H9 (cell line): ENCODE measurements around the gene SOCS6. TPM values are rescaled to one million over a fixed set of nuclear protein-coding genes. Genes with fewer than 3 reads are reported as not detected.

ENCODE experiments used
- DNase-seq: peaks from one replicate; pipeline ENCODE4 v3.0.0-alpha.2; 2017
- H2AFZ ChIP-seq: one replicate; pipeline ENCODE4 v1.6.1; 2013; ENCODE audit warnings: mild to moderate bottlenecking, low read length, control low read depth, moderate library complexity
- H2AK5ac ChIP-seq: 2 replicates; pipeline ENCODE4 v1.6.1; 2013; ENCODE audit warnings: low read length, control low read depth, mixed read lengths; ENCODE audit not compliant: insufficient read length
- H2BK120ac ChIP-seq: one replicate; pipeline ENCODE4 v1.6.1; 2013; ENCODE audit warnings: low read depth, mild to moderate bottlenecking, low read length, control low read depth, inconsistent platforms; ENCODE audit not compliant: poor library complexity, severe bottlenecking
- H2BK12ac ChIP-seq: 2 replicates; pipeline ENCODE4 v1.6.1; 2013; ENCODE audit warnings: low read length, control low read depth, mixed read lengths, low read depth; ENCODE audit not compliant: insufficient read length
- H2BK15ac ChIP-seq: 2 replicates; pipeline ENCODE4 v1.6.1; 2013; ENCODE audit warnings: low read depth, low read length, control low read depth
- H2BK20ac ChIP-seq: one replicate; pipeline ENCODE4 v1.6.1; 2013; ENCODE audit warnings: low read depth, mild to moderate bottlenecking, low read length, control low read depth, inconsistent platforms; ENCODE audit not compliant: poor library complexity, severe bottlenecking
- H2BK5ac ChIP-seq: 2 replicates; pipeline ENCODE4 v1.6.1; 2013; ENCODE audit warnings: low read length, control low read depth, mixed read lengths; ENCODE audit not compliant: insufficient read length
- H3K14ac ChIP-seq: 2 replicates; pipeline ENCODE4 v1.6.1; 2013; ENCODE audit warnings: low read length, control low read depth; ENCODE audit not compliant: insufficient read depth
- H3K18ac ChIP-seq: 2 replicates; pipeline ENCODE4 v1.6.1; 2013; ENCODE audit warnings: low read depth, mild to moderate bottlenecking, mixed read lengths, low read length, control low read depth; ENCODE audit not compliant: insufficient read length
- H3K23ac ChIP-seq: 2 replicates; pipeline ENCODE4 v1.6.1; 2013; ENCODE audit warnings: low read length, control low read depth, mixed read lengths, low read depth; ENCODE audit not compliant: insufficient read length
- H3K23me2 ChIP-seq: 2 replicates; pipeline ENCODE4 v1.6.1; 2013; ENCODE audit warnings: low read depth, mild to moderate bottlenecking, mixed read lengths, low read length, control low read depth; ENCODE audit not compliant: insufficient read length, poor library complexity, severe bottlenecking
- H3K27ac ChIP-seq: 2 replicates; pipeline ENCODE4 v1.5.1; 2013; ENCODE audit warnings: low read length, control low read depth, mixed read lengths, low read depth; ENCODE audit not compliant: insufficient read length
- H3K27me3 ChIP-seq: 2 replicates; pipeline ENCODE4 v1.6.1; 2013; ENCODE audit warnings: low read length, control low read depth, inconsistent platforms; ENCODE audit not compliant: insufficient read depth
- H3K4ac ChIP-seq: 2 replicates; pipeline ENCODE4 v1.6.1; 2013; ENCODE audit warnings: low read depth, mild to moderate bottlenecking, control low read depth, inconsistent platforms, low read length, moderate library complexity
- H3K4me1 ChIP-seq: 2 replicates; pipeline ENCODE4 v1.6.1; 2013; ENCODE audit warnings: low read length, control low read depth, inconsistent platforms; ENCODE audit not compliant: insufficient read depth
- H3K4me2 ChIP-seq: 2 replicates; pipeline ENCODE4 v1.6.1; 2013; ENCODE audit warnings: low read length, control low read depth, mixed read lengths; ENCODE audit not compliant: insufficient read length, insufficient read depth
- H3K56ac ChIP-seq: 2 replicates; pipeline ENCODE4 v1.6.1; 2013; ENCODE audit warnings: low read depth, mild to moderate bottlenecking, mixed read lengths, low read length, control low read depth; ENCODE audit not compliant: insufficient read length
- H3K79me1 ChIP-seq: 2 replicates; pipeline ENCODE4 v1.6.1; 2013; ENCODE audit warnings: low read depth, mild to moderate bottlenecking, moderate library complexity, low read length, control low read depth, inconsistent platforms; ENCODE audit not compliant: insufficient read depth, poor library complexity, severe bottlenecking
- H3K79me2 ChIP-seq: 2 replicates; pipeline ENCODE4 v1.6.1; 2013; ENCODE audit warnings: low read length, control low read depth, inconsistent platforms; ENCODE audit not compliant: insufficient read depth
- H3K9ac ChIP-seq: 2 replicates; pipeline ENCODE4 v1.6.1; 2013; ENCODE audit warnings: low read length, control low read depth, mixed read lengths; ENCODE audit not compliant: insufficient read length; ENCODE audit errors: extremely low read depth
- H3K9me3 ChIP-seq: one replicate; pipeline ENCODE4 v1.6.1; 2013; ENCODE audit warnings: low read depth, low read length, inconsistent platforms; ENCODE audit not compliant: control insufficient read depth
- H3T11ph ChIP-seq: one replicate; pipeline ENCODE4 v1.6.1; 2013; ENCODE audit warnings: mild to moderate bottlenecking, low read length, control low read depth, inconsistent platforms
- H4K20me1 ChIP-seq: one replicate; pipeline ENCODE4 v1.6.1; 2013; ENCODE audit not compliant: control insufficient read depth, insufficient read length, insufficient read depth
- H4K5ac ChIP-seq: 2 replicates; pipeline ENCODE4 v1.6.1; 2013; ENCODE audit warnings: low read depth, mild to moderate bottlenecking, mixed read lengths, low read length, control low read depth; ENCODE audit not compliant: insufficient read length
- H4K8ac ChIP-seq: replicated peaks from 2 replicates; pipeline ENCODE4 v1.6.1; 2013; ENCODE audit warnings: low read length, control low read depth, mixed read lengths, low read depth; ENCODE audit not compliant: insufficient read length
- H4K91ac ChIP-seq: 2 replicates; pipeline ENCODE4 v1.6.1; 2013; ENCODE audit warnings: low read depth, mild to moderate bottlenecking, moderate library complexity, mixed read lengths, low read length, control low read depth; ENCODE audit not compliant: insufficient read length
- H3K27ac Mint-ChIP-seq, 3 experiments: 2 replicates in 2 of 3; 3 replicates in 1 of 3; pipeline ENCODE4 v1.8.0; 2020 to 2021; ENCODE audit warnings: mixed read lengths in 3 of 3, mild to moderate bottlenecking in 1 of 3, moderate library complexity in 1 of 3
- H3K27me3 Mint-ChIP-seq: 2 replicates; pipeline ENCODE4 v1.8.0; 2021; ENCODE audit warnings: low read depth, mild to moderate bottlenecking, moderate library complexity, mixed read lengths
- H3K36me3 Mint-ChIP-seq, 3 experiments: 2 replicates in 2 of 3; 3 replicates in 1 of 3; pipeline ENCODE4 v1.8.0; 2020 to 2021; ENCODE audit warnings: low read depth in 3 of 3, mixed read lengths in 3 of 3; ENCODE audit not compliant: insufficient read depth in 1 of 3
- H3K4me1 Mint-ChIP-seq, 2 experiments: 2 replicates each; pipeline ENCODE4 v1.8.0; 2020; ENCODE audit warnings: mixed read lengths in 2 of 2
- H3K4me3 Mint-ChIP-seq, 2 experiments: 2 replicates in 1 of 2; 3 replicates in 1 of 2; pipeline ENCODE4 v1.8.0; 2020 to 2021; ENCODE audit warnings: mild to moderate bottlenecking in 2 of 2, mixed read lengths in 2 of 2, moderate library complexity in 1 of 2
- H3K9me3 Mint-ChIP-seq, 2 experiments: 2 replicates in 1 of 2; 3 replicates in 1 of 2; pipeline ENCODE4 v1.8.0; 2020; ENCODE audit warnings: mild to moderate bottlenecking in 2 of 2, mixed read lengths in 2 of 2, moderate library complexity in 1 of 2
- WGBS: extraction: QIAGEN DNeasy Blood & Tissue Kit; methylation state at CpG from one replicate; pipeline ENCODE4 v1.1.7; 2013; ENCODE audit warnings: missing lambda C conversion rate, low lambda C conversion rate, mixed read lengths; ENCODE audit not compliant: insufficient read length; ENCODE audit errors: extremely low coverage; 5-methylcytosine and 5-hydroxymethylcytosine counted together
- total RNA-seq: library from RNA; stranded (reverse); gene quantifications from 2 replicates; pipeline ENCODE4 v1.2.1, GENCODE V29; 2021
- TF ChIP-seq, protein P1 (sequence below): fragments of 200-600 bp; sonication (generic); conservative IDR thresholded peaks from 3 replicates; pipeline ENCODE4 v1.8.0; 2021; ENCODE audit warnings: antibody characterized with exemption, mild to moderate bottlenecking

SOCS6 gene
- total RNA-seq, 1 experiment from 2014 or later = 24.5 TPM

DNA sequence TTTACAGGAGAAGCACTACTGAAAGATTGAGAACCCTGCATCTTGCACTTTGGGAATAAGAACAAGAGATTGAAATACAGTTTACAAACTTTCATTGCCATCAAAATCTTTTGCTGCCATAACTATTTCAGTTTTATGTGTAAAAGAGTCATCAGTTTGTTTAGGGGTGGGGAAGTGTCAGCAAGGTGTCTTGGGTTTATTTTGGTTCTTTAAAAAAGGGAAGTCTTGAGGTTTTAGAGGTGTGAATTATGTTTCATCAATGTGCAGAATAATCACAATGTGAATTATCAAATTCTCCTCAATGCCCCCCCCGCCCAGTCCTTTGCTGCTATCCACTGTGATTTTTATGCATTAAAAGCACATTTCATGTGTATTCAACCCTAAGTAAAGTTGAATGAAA is 37.4 kb downstream of the SOCS6 start:
- DNase-seq = no peak
- no peaks in the 10 kb centered on the region for H3K9me3 Mint-ChIP-seq
- H2BK12ac ChIP-seq = no peak overlapping the region
- H4K8ac ChIP-seq = no peak overlapping the region
- H2AK5ac ChIP-seq = no peak overlapping the region
- H4K5ac ChIP-seq = no peak overlapping the region
- no peak overlapping the region for H2BK20ac ChIP-seq
- H3K56ac ChIP-seq = no peak overlapping the region
- H3K27ac Mint-ChIP-seq = no peak overlapping the region
- no peaks in the 10 kb centered on the region for H3K23me2 ChIP-seq
- no peaks in the 10 kb centered on the region for H3K79me1 ChIP-seq
- no peak overlapping the region for H3T11ph ChIP-seq
- H3K23ac ChIP-seq = no peak overlapping the region
- no peak overlapping the region for H3K27ac ChIP-seq
- no peak overlapping the region for H2BK120ac ChIP-seq
- peaks cover 12 to 17% of the 10 kb centered on the region in 2 experiments for H3K4me1 Mint-ChIP-seq
- H3K4me3 Mint-ChIP-seq = no peak overlapping the region
- no peak overlapping the region for H3K4ac ChIP-seq
- no CpG with 5 or more reads among the region's 1 CpG for WGBS
- H3K18ac ChIP-seq = no peak overlapping the region
- no peaks in the 10 kb centered on the region for H3K9me3 ChIP-seq
- no peak overlapping the region for H2BK5ac ChIP-seq
- no peak overlapping the region for H3K4me2 ChIP-seq
- H3K9ac ChIP-seq = no peak overlapping the region
- no peaks in the 10 kb centered on the region for H3K79me2 ChIP-seq
- TF ChIP-seq, protein P1, sequence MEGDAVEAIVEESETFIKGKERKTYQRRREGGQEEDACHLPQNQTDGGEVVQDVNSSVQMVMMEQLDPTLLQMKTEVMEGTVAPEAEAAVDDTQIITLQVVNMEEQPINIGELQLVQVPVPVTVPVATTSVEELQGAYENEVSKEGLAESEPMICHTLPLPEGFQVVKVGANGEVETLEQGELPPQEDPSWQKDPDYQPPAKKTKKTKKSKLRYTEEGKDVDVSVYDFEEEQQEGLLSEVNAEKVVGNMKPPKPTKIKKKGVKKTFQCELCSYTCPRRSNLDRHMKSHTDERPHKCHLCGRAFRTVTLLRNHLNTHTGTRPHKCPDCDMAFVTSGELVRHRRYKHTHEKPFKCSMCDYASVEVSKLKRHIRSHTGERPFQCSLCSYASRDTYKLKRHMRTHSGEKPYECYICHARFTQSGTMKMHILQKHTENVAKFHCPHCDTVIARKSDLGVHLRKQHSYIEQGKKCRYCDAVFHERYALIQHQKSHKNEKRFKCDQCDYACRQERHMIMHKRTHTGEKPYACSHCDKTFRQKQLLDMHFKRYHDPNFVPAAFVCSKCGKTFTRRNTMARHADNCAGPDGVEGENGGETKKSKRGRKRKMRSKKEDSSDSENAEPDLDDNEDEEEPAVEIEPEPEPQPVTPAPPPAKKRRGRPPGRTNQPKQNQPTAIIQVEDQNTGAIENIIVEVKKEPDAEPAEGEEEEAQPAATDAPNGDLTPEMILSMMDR = no peak
- no peak overlapping the region for H2AFZ ChIP-seq
- H4K20me1 ChIP-seq = no peaks in the 10 kb centered on the region
- H2BK15ac ChIP-seq = no peak overlapping the region
- H4K91ac ChIP-seq = no peak overlapping the region
- no peaks in the 10 kb centered on the region for H3K27me3 ChIP-seq
- H3K14ac ChIP-seq = no peak overlapping the region
- no peaks in the 10 kb centered on the region for H3K27me3 Mint-ChIP-seq
- no peaks in the 10 kb centered on the region for H3K4me1 ChIP-seq
- peaks cover 11 to 20% (median 15%) of the 10 kb centered on the region in 3 experiments; a peak in 6 of 7 replicates for H3K36me3 Mint-ChIP-seq
